ENCODE measurements around the gene PARP9. TPM values are rescaled to one million over a fixed set of nuclear protein-coding genes. Genes with fewer than 3 reads are reported as not detected.

Gene PARP9
- total and polyA plus RNA-seq, 2 of the 13 experiments (the other 11 are each of a cell fraction or from before 2014, with no cell fraction given): 6.5 to 10.6 TPM

- TF ChIP-seq MXD3 (CRISPR knock-in tag; IDR thresholded peaks at IDR 0.05): no peak
- TF ChIP-seq ZZZ3 (CRISPR knock-in tag; IDR thresholded peaks at IDR 0.05; ENCODE audit: borderline replicate concordance): no peak
- TF ChIP-seq ZNF44 (CRISPR knock-in tag; IDR thresholded peaks at IDR 0.05): no peak
- no peak for TF ChIP-seq NFYB (CRISPR knock-in tag; IDR thresholded peaks at IDR 0.05)
- no peak for TF ChIP-seq HNRNPK (IDR thresholded peaks at IDR 0.05; ENCODE audit: low read depth, low read length, poor library complexity, severe bottlenecking)
- TF ChIP-seq ARID5B (CRISPR knock-in tag; IDR thresholded peaks at IDR 0.05): peak; percentile 87
- no peak for TF ChIP-seq ZNF75D (CRISPR knock-in tag; IDR thresholded peaks at IDR 0.05; ENCODE audit: borderline replicate concordance)
- no peak for TF ChIP-seq ZNF646 (CRISPR knock-in tag; IDR thresholded peaks at IDR 0.05)
- TF ChIP-seq MAZ (IDR thresholded peaks at IDR 0.05; ENCODE audit: borderline replicate concordance, low read depth, low read length): no peak
- peak; percentile 36; the same call in 1 of the 2 replicates for TF ChIP-seq MAZ (CRISPR knock-in tag; IDR thresholded peaks at IDR 0.05; ENCODE audit: low read depth)
- TF ChIP-seq CBX5 (CRISPR knock-in tag; IDR thresholded peaks at IDR 0.05; ENCODE audit: borderline replicate concordance): no peak
- TF ChIP-seq ZNF496 (CRISPR knock-in tag; IDR thresholded peaks at IDR 0.05; ENCODE audit: insufficient replicate concordance): no peak
- TF ChIP-seq TARDBP (CRISPR knock-in tag; IDR thresholded peaks at IDR 0.05): peak; percentile 32; the same call in 1 of the 2 replicates
- TF ChIP-seq ZNF615 (CRISPR knock-in tag; IDR thresholded peaks at IDR 0.05; ENCODE audit: borderline replicate concordance): no peak
- TF ChIP-seq HMG20A (CRISPR knock-in tag; IDR thresholded peaks at IDR 0.05; ENCODE audit: borderline replicate concordance): peak; percentile 69; the same call in 1 of the 2 replicates
- no peak for TF ChIP-seq ZNF570 (CRISPR knock-in tag; IDR thresholded peaks at IDR 0.05; ENCODE audit: borderline replicate concordance)
- TF ChIP-seq ZSCAN31 (CRISPR knock-in tag; IDR thresholded peaks at IDR 0.05; ENCODE audit: low read depth): no peak
- TF ChIP-seq HOMEZ (CRISPR knock-in tag; IDR thresholded peaks at IDR 0.05; ENCODE audit: low read depth): peak; percentile 78; the same call in 1 of the 2 replicates
Measured at GRCh38 chr3:122572940-122573412, 8.9 kb upstream of the PARP9 start (continued).
